ENCODE data around the gene CDC42BPA. TPM values are rescaled to one million over a fixed set of nuclear protein-coding genes. Genes with fewer than 3 reads are reported as not detected.

CDC42BPA gene
- total and polyA plus RNA-seq, 2 donors (not counting 3 experiments of a cell fraction or from before 2014, with no cell fraction given) = 26.1 to 92.6 TPM

- ChIA-PET POLR2A (no interaction called here), CTCF (no interaction called here)
- no peak overlapping the region for H3K4me2 ChIP-seq (ENCODE audit: insufficient read depth, low read length)
- no peaks in the 10 kb centered on the region for H3K9me1 ChIP-seq (replicated peaks; ENCODE audit: control insufficient read depth, extremely low read depth, insufficient read depth, low read length)
- peaks cover 3 to 11% of the 10 kb centered on the region in 2 experiments for H3K36me3 ChIP-seq (ENCODE audit: control insufficient read depth in 2 of 2, extremely low read depth in 1 of 2, insufficient read depth in 2 of 2, low read length in 2 of 2)
- no peaks in the 10 kb centered on the region for H4K20me1 ChIP-seq (replicated peaks; ENCODE audit: control insufficient read depth, extremely low read depth, insufficient read depth, low read length)
- H2AFZ ChIP-seq (ENCODE audit: low read depth, low read length) = no peak overlapping the region
- TF ChIP-seq POLR2A (IDR thresholded peaks at IDR 0.05; ENCODE audit: low read depth, low read length) = no peak
- TF ChIP-seq, protein P1, sequence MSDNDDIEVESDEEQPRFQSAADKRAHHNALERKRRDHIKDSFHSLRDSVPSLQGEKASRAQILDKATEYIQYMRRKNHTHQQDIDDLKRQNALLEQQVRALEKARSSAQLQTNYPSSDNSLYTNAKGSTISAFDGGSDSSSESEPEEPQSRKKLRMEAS (IDR thresholded peaks at IDR 0.05; ENCODE audit: insufficient read depth, insufficient read length) = no peak
- TF ChIP-seq EZH2 (IDR thresholded peaks at IDR 0.05; ENCODE audit: borderline replicate concordance, low read depth, low read length, severe bottlenecking) = no peak
- no peak for TF ChIP-seq MYC (IDR thresholded peaks at IDR 0.05; ENCODE audit: low read depth, low read length)
- TF ChIP-seq FOS (IDR thresholded peaks at IDR 0.05; ENCODE audit: borderline replicate concordance, insufficient read depth, low read length) = no peak
- TF ChIP-seq JUN (IDR thresholded peaks at IDR 0.05; ENCODE audit: borderline replicate concordance, insufficient read depth, insufficient read length, low read depth) = no peak
- TF ChIP-seq POLR2AphosphoS5 (IDR thresholded peaks at IDR 0.05; ENCODE audit: insufficient read depth, low read depth, low read length) = no peak
- TF ChIP-seq GATA2 (IDR thresholded peaks at IDR 0.05; ENCODE audit: insufficient read depth, insufficient read length, low read depth, low read length) = no peak
- TF ChIP-seq CTCF (IDR thresholded peaks at IDR 0.05; ENCODE audit: extremely low read depth in 1 of 2, insufficient read depth in 1 of 2, low read depth in 1 of 2, low read length in 2 of 2) = no peak
- no TSS peak for BruUV-seq (replicated peaks)
- dilution Hi-C loops (cut with MboI; ENCODE audit: extremely low pct_ligation_motif_present, low sequenced_read_pairs) (no loop called here), intact Hi-C loops (cut with micrococcal nuclease) (loop anchor here (5.0 kb wide), 2 partner anchors 352 to 453 kb away; no protein-coding TSS in a partner anchor)
- FAIRE-seq (no peak), DNase-seq (ENCODE audit: low read depth, low spot score) (no peak)
- no peaks in the 10 kb centered on the region for H3K27me3 ChIP-seq (ENCODE audit: control insufficient read depth in 2 of 2, insufficient read depth in 2 of 2, low read length in 2 of 2)
- H3K79me2 ChIP-seq (ENCODE audit: control insufficient read depth, insufficient read depth, low read length) = no peaks in the 10 kb centered on the region
- H3K9ac ChIP-seq (replicated peaks; ENCODE audit: extremely low read depth, insufficient read depth, low read length) = no peak overlapping the region
- no peaks in the 10 kb centered on the region for H3K9me3 ChIP-seq (replicated peaks; ENCODE audit: control insufficient read depth, insufficient read depth, low read length)
- no peaks in the 10 kb centered on the region for H3K4me1 ChIP-seq (ENCODE audit: control insufficient read depth, extremely low read depth, insufficient read depth, low read length)
- H3K4me3 ChIP-seq (replicated peaks in 1 of 3; ENCODE audit: insufficient read depth in 1 of 3, low read depth in 1 of 3, low read length in 3 of 3) = no peak overlapping the region
- no peak overlapping the region for H3K27ac ChIP-seq (ENCODE audit: insufficient read depth, low read depth, low read length)
Observed at GRCh38 chr1:226983992-226984364, 334.3 kb downstream of the CDC42BPA start.

Data from endothelial cell of umbilical vein (primary cell).